ENCODE results near the gene FAM83E. TPM values are rescaled to one million over a fixed set of nuclear protein-coding genes. Genes with fewer than 3 reads are reported as not detected.
A peak's percentile ranks its signal among the peaks of the same experiment; 100 is the strongest.

Gene FAM83E
- total RNA-seq, 2 experiments from 2014 or later = 3.0 to 3.7 TPM

DNA sequence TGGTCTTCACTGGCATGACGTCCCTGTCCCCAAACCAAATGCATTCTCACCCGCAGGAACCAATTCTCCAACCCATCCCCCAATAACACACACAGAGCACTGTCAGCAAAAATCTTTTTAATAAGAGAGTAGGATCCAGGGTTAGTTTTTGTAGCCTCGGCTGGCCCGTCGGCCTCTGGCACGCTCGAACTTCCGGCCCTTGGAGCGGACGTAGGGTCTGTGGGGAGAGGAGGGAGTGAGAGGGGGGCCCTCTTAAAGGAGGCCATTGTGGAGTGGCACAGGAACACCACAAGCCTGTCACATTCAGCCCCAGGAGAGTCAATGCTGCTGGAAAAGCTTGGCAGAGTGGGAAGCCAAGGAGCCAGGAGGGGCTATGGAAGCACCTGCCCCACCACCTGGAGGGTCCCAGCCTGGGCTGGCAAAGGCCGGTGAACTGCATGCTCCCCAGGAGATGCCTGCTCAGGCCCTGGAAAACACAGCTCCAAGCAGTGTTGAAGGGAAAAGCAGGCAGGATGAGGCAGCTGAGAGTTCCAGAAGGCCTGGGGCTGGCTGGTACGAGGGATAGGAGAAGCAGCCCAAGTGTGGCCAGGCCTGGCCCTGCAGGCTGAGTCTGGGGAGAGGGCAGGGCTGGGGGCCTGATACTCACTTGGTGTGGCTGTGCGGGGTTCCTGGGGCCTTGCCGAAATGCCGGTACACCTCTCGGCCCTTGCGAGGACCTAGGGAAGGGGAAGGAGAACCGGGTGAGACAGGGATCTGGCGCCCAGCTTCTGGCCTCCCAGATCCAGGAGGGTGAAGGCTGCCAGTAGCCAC lies 560 bp upstream of the FAM83E start:
- no TSS peak for BruUV-seq (replicated peaks)
- Histone ChIP-seq H3K9me2 (ENCODE audit: insufficient read depth, low read length) (no peaks in the 10 kb centered on the region), H3K4me3 (ENCODE audit: low read depth, low read length, poor library complexity, severe bottlenecking) (peak overlapping the region; percentile 88), H3K4me1 (ENCODE audit: insufficient read depth, low read length, poor library complexity, severe bottlenecking) (peaks cover 41% of the 10 kb centered on the region), H4K20me1 (ENCODE audit: insufficient read depth, low read length) (peaks cover 27% of the 10 kb centered on the region), H3K9me3 (ENCODE audit: low read length) (no peaks in the 10 kb centered on the region), H3K36me3 (ENCODE audit: insufficient read depth, low read length) (peaks cover 74% of the 10 kb centered on the region), H3K79me2 (ENCODE audit: insufficient read depth, low read depth, low read length) (peaks cover 40% of the 10 kb centered on the region), H3K4me2 (ENCODE audit: low read length) (peak overlapping the region; percentile 93), H2AFZ (ENCODE audit: low read length) (no peak overlapping the region), H3K27ac (ENCODE audit: low read depth, low read length, poor library complexity, severe bottlenecking) (peak overlapping the region; percentile 42)
- CTCF ChIA-PET (ENCODE audit: unreplicated experiment) = no interaction called here
- intact Hi-C loops (cut with micrococcal nuclease; ENCODE audit: unreplicated experiment) = no loop called here
- POLR2A ChIA-PET = no interaction called here
- TF ChIP-seq, protein P1, sequence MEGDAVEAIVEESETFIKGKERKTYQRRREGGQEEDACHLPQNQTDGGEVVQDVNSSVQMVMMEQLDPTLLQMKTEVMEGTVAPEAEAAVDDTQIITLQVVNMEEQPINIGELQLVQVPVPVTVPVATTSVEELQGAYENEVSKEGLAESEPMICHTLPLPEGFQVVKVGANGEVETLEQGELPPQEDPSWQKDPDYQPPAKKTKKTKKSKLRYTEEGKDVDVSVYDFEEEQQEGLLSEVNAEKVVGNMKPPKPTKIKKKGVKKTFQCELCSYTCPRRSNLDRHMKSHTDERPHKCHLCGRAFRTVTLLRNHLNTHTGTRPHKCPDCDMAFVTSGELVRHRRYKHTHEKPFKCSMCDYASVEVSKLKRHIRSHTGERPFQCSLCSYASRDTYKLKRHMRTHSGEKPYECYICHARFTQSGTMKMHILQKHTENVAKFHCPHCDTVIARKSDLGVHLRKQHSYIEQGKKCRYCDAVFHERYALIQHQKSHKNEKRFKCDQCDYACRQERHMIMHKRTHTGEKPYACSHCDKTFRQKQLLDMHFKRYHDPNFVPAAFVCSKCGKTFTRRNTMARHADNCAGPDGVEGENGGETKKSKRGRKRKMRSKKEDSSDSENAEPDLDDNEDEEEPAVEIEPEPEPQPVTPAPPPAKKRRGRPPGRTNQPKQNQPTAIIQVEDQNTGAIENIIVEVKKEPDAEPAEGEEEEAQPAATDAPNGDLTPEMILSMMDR (conservative IDR thresholded peaks at IDR 0.05; ENCODE audit: low read length) = no peak
- no peak for TF ChIP-seq EZH2phosphoT487 (IDR thresholded peaks at IDR 0.05; ENCODE audit: borderline replicate concordance, low read depth, low read length)
- DNase-seq (ENCODE audit: low spot score) = no peak

DNA sequence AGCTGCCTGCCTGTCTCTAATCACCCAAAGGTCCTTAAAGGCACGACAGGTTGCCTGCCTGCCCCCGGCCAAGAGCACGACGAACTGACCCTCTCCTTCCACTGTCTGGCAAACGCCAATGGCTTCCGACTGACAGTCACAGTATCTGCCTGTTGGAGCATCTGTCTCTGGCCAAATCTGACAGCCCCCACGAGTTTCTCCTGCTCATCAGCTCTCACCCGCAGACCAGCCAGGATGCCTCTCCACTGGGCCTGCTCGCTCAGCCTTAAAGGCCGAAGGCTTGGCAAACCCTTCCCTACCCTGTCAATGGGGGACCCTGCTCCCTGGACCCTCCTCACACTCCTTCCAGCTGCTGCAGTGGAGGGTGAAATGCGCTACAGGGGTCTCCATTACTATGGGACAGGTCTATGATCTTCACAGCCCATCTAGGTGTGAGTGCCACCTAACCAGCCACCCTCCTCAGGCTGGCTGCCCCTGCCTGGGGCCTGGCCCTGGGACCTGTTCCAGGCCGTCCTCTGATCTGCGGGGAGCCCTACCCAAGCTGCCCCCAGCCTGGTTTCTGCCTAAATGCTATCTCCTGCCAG lies 932 bp downstream of the FAM83E start:
- BruUV-seq (replicated peaks) = no TSS peak
- intact Hi-C loops (cut with micrococcal nuclease; ENCODE audit: unreplicated experiment) = no loop called here
- Histone ChIP-seq H3K9me2 (ENCODE audit: insufficient read depth, low read length) (no peaks in the 10 kb centered on the region), H3K36me3 (ENCODE audit: insufficient read depth, low read length) (peaks cover 84% of the 10 kb centered on the region), H3K9me3 (ENCODE audit: low read length) (no peaks in the 10 kb centered on the region), H4K20me1 (ENCODE audit: insufficient read depth, low read length) (peaks cover 27% of the 10 kb centered on the region), H3K79me2 (ENCODE audit: insufficient read depth, low read depth, low read length) (peaks cover 31% of the 10 kb centered on the region), H3K4me2 (ENCODE audit: low read length) (no peak overlapping the region), H3K4me1 (ENCODE audit: insufficient read depth, low read length, poor library complexity, severe bottlenecking) (peaks cover 40% of the 10 kb centered on the region), H2AFZ (ENCODE audit: low read length) (no peak overlapping the region), H3K4me3 (ENCODE audit: low read depth, low read length, poor library complexity, severe bottlenecking) (no peak overlapping the region), H3K27ac (ENCODE audit: low read depth, low read length, poor library complexity, severe bottlenecking) (no peak overlapping the region)
- TF ChIP-seq, protein P1 (conservative IDR thresholded peaks at IDR 0.05; ENCODE audit: low read length) = no peak
- TF ChIP-seq EZH2phosphoT487 (IDR thresholded peaks at IDR 0.05; ENCODE audit: borderline replicate concordance, low read depth, low read length) = no peak
- DNase-seq (ENCODE audit: low spot score) = no peak
- POLR2A ChIA-PET = no interaction called here
- CTCF ChIA-PET (ENCODE audit: unreplicated experiment) = no interaction called here

Measured in OCI-LY7 (cell line).